NAMALWA (cell line): ENCODE data around the gene MAN2A2.
"Not testable (repeated sequence)": the region's sequence is repeated elsewhere in the genome, so short reads cannot be mapped to it uniquely, and the experiment has no call there.

Experiments
- DNase-seq: peaks from one replicate; pipeline ENCODE4 v3.0.0-alpha.2; 2015; ENCODE audit warnings: low spot score

Gene MAN2A2

GRCh38 chr15:90921887-90922286 is 18.8 kb downstream of the MAN2A2 start:
- DNase-seq = no peak

- not testable (repeated sequence) for DNase-seq
These were observed 19.7 kb downstream of the MAN2A2 start for GRCh38 chr15:90922712-90923322.

- DNase-seq = no peak
These were observed 21.3 kb downstream of the MAN2A2 start for GRCh38 chr15:90924375-90924774.

- DNase-seq = not testable (repeated sequence)
These were observed 23.7 kb downstream of the MAN2A2 start for GRCh38 chr15:90926766-90927165.

GRCh38 chr15:90928106-90928505 is 25.0 kb downstream of the MAN2A2 start:
- DNase-seq = not testable (repeated sequence)

- no peak for DNase-seq
These were observed 26.3 kb downstream of the MAN2A2 start for GRCh38 chr15:90929246-90930019.

GRCh38 chr15:90930861-90931574 is 27.9 kb downstream of the MAN2A2 start:
- DNase-seq = no peak

GRCh38 chr15:90931575-90931827 is 28.4 kb downstream of the MAN2A2 start:
- DNase-seq = no peak

GRCh38 chr15:90931828-90932659 is 28.9 kb downstream of the MAN2A2 start, which contains the start of gene HDDC3:
TSS of gene HDDC3 (minus strand) at chr15:90932549. CDS start at chr15:90932540, 9 bp downstream.
- DNase-seq = peak; percentile 97

- DNase-seq = no peak
These were observed 29.5 kb downstream of the MAN2A2 start for GRCh38 chr15:90932660-90932991.

GRCh38 chr15:90933301-90933700 is 30.2 kb downstream of the MAN2A2 start:
- DNase-seq = no peak

GRCh38 chr15:90934256-90934948 is 31.3 kb downstream of the MAN2A2 start:
- DNase-seq = peak; percentile 93

GRCh38 chr15:90934949-90935751 is 32.0 kb downstream of the MAN2A2 start, which contains the start of gene UNC45A:
TSS of gene UNC45A (plus strand) at chr15:90935285. CDS start at chr15:90935325, 40 bp downstream.
- DNase-seq = peak; percentile 96

GRCh38 chr15:90936823-90937222 is 33.7 kb downstream of the MAN2A2 start:
- no peak for DNase-seq

GRCh38 chr15:90938261-90938660 is 35.2 kb downstream of the MAN2A2 start:
- no peak for DNase-seq

GRCh38 chr15:90939756-90940155 is 36.7 kb downstream of the MAN2A2 start:
- DNase-seq = no peak

GRCh38 chr15:90941038-90941437 is 37.9 kb downstream of the MAN2A2 start:
- DNase-seq = no peak

- DNase-seq = no peak
These were observed 39.4 kb downstream of the MAN2A2 start for GRCh38 chr15:90942354-90943120.

GRCh38 chr15:90945091-90945490 is 42.0 kb downstream of the MAN2A2 start:
- no peak for DNase-seq

GRCh38 chr15:90946538-90946937 is 43.4 kb downstream of the MAN2A2 start:
- no peak for DNase-seq
